Loucy (cell line): ENCODE measurements around the gene KLRC1.

Source experiments
- EZH2phosphoT487 ChIP-seq: fragments of 200-600 bp; IDR thresholded peaks from 2 replicates; pipeline ENCODE4 v1.6.1; 2018; ENCODE audit warnings: antibody characterized with exemption, mild to moderate bottlenecking, moderate library complexity, borderline replicate concordance
- TF ChIP-seq, protein P1 (sequence below): fragments of 200-600 bp; sonication (generic); conservative IDR thresholded peaks from 2 replicates; pipeline ENCODE4 v1.5.1; 2014; ENCODE audit warnings: mild to moderate bottlenecking, antibody characterized with exemption, low read length

GRCh38 chr12:10398168-10398567, 55.0 kb downstream of the KLRC1 start:
- TF ChIP-seq, protein P1, sequence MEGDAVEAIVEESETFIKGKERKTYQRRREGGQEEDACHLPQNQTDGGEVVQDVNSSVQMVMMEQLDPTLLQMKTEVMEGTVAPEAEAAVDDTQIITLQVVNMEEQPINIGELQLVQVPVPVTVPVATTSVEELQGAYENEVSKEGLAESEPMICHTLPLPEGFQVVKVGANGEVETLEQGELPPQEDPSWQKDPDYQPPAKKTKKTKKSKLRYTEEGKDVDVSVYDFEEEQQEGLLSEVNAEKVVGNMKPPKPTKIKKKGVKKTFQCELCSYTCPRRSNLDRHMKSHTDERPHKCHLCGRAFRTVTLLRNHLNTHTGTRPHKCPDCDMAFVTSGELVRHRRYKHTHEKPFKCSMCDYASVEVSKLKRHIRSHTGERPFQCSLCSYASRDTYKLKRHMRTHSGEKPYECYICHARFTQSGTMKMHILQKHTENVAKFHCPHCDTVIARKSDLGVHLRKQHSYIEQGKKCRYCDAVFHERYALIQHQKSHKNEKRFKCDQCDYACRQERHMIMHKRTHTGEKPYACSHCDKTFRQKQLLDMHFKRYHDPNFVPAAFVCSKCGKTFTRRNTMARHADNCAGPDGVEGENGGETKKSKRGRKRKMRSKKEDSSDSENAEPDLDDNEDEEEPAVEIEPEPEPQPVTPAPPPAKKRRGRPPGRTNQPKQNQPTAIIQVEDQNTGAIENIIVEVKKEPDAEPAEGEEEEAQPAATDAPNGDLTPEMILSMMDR, result no peak
- no peak for TF ChIP-seq EZH2phosphoT487
